ENCODE results near the gene PLXNC1. TPM values are rescaled to one million over a fixed set of nuclear protein-coding genes. Genes with fewer than 3 reads are reported as not detected.
A peak's percentile ranks its signal among the peaks of the same experiment; 100 is the strongest.

Gene PLXNC1
- total RNA-seq, 1 donor from 2014 or later: 28.0 TPM

DNA sequence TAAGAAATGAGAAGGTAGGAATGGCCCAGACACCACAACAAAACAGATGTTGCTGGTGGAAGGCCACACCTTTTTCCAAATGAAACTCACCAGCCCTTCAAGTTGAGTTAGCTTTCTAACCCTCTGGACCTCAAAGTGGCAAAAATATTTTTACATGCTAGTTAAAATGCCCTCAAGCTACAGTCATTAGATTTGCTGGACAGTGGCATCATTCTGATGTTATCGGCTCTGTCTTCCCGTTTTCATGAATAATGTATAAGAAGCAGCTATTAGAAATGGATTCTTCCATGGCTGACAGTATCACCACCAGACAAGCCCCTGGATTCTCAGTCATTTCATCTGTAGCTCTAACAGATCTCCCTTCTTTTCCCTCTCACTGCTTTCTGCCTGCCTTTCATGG, 37.1 kb upstream of the PLXNC1 start:
- Histone ChIP-seq H3K27ac (no peak overlapping the region), H3K4me1 (peaks cover 4% of the 10 kb centered on the region), H3K27me3 (ENCODE audit: low read depth) (peaks cover 5% of the 10 kb centered on the region), H3K4me3 (no peak overlapping the region), H3K9me3 (no peaks in the 10 kb centered on the region), H3K36me3 (no peaks in the 10 kb centered on the region)
- DNase-seq (no peak), ATAC-seq (no peak)
- TF ChIP-seq, protein P1, sequence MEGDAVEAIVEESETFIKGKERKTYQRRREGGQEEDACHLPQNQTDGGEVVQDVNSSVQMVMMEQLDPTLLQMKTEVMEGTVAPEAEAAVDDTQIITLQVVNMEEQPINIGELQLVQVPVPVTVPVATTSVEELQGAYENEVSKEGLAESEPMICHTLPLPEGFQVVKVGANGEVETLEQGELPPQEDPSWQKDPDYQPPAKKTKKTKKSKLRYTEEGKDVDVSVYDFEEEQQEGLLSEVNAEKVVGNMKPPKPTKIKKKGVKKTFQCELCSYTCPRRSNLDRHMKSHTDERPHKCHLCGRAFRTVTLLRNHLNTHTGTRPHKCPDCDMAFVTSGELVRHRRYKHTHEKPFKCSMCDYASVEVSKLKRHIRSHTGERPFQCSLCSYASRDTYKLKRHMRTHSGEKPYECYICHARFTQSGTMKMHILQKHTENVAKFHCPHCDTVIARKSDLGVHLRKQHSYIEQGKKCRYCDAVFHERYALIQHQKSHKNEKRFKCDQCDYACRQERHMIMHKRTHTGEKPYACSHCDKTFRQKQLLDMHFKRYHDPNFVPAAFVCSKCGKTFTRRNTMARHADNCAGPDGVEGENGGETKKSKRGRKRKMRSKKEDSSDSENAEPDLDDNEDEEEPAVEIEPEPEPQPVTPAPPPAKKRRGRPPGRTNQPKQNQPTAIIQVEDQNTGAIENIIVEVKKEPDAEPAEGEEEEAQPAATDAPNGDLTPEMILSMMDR (IDR thresholded peaks at IDR 0.05): no peak
- intact Hi-C loops (cut with DNase I): no loop called here

DNA sequence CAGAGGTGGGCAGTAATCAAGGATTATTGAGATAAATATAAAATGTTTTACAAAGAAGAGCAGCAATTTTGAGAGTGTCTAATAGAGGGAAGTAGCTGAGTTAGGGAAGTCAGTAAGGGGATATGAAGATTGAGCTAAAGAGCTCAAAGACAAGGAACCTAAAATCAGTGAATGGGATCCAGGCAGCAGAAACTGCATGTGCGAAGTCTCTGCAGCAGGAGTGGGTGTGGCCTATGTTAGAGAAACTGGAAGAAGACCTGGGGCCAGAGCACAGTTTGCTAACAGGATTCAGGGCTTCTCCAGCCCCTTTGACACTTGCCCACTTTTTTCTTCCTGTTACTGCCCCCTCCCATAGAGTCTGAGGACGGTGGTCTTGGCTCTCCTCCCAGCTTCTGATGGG, 36.3 kb upstream of the PLXNC1 start:
- DNase-seq (no peak), ATAC-seq (peak; percentile 44 to 68)
- Histone ChIP-seq H3K4me1 (peaks cover 4% of the 10 kb centered on the region), H3K9me3 (no peaks in the 10 kb centered on the region), H3K27me3 (ENCODE audit: low read depth) (peaks cover 5% of the 10 kb centered on the region), H3K27ac (no peak overlapping the region), H3K36me3 (no peaks in the 10 kb centered on the region), H3K4me3 (no peak overlapping the region)
- TF ChIP-seq, protein P1 (IDR thresholded peaks at IDR 0.05): no peak
- intact Hi-C loops (cut with DNase I): no loop called here

DNA sequence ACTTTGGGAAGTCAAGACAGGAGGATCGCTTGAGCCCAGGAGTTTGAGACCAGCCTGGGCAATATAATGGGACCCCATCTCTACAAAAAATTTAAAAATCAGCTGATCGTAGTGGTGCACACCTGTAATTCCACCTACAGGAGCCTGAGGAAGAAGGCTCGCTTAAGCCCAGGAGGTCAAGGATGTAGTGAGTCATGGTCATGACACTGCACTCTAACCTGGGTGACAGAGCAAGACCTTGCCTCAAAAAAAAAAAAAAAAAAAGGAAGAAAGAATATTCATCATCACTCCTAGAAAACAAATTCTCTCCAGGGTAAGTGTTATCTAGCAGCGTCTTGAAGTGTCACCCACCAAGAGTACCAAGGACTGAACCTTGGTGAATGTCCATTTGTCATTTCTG, 34.2 kb upstream of the PLXNC1 start:
- H3K27me3 ChIP-seq (ENCODE audit: low read depth): no peaks in the 10 kb centered on the region
- no peak overlapping the region for H3K4me3 ChIP-seq
- TF ChIP-seq, protein P1 (IDR thresholded peaks at IDR 0.05): no peak
- H3K27ac ChIP-seq: no peak overlapping the region
- H3K9me3 ChIP-seq: no peaks in the 10 kb centered on the region
- ATAC-seq (no peak), DNase-seq (no peak)
- peaks cover 4% of the 10 kb centered on the region for H3K4me1 ChIP-seq
- no peaks in the 10 kb centered on the region for H3K36me3 ChIP-seq
- intact Hi-C loops (cut with DNase I): no loop called here

GRCh38 chr12:94116191-94116590, 32.2 kb upstream of the PLXNC1 start:
- peaks cover 4% of the 10 kb centered on the region for H3K4me1 ChIP-seq
- no peak overlapping the region for H3K27ac ChIP-seq
- no peaks in the 10 kb centered on the region for H3K36me3 ChIP-seq
- no peak for DNase-seq
- intact Hi-C loops (cut with DNase I): no loop called here
- no peak for ATAC-seq
- H3K9me3 ChIP-seq: no peaks in the 10 kb centered on the region
- no peaks in the 10 kb centered on the region for H3K27me3 ChIP-seq (ENCODE audit: low read depth)
- no peak overlapping the region for H3K4me3 ChIP-seq
- TF ChIP-seq, protein P1 (IDR thresholded peaks at IDR 0.05): no peak

GRCh38 chr12:94121886-94122285, 26.5 kb upstream of the PLXNC1 start:
- DNase-seq: no peak
- Histone ChIP-seq H3K27ac (no peak overlapping the region), H3K27me3 (ENCODE audit: low read depth) (no peaks in the 10 kb centered on the region), H3K4me3 (no peak overlapping the region), H3K9me3 (no peaks in the 10 kb centered on the region), H3K36me3 (no peaks in the 10 kb centered on the region), H3K4me1 (peaks cover 14% of the 10 kb centered on the region)
- TF ChIP-seq, protein P1 (IDR thresholded peaks at IDR 0.05): no peak
- intact Hi-C loops (cut with DNase I): no loop called here
- no peak for ATAC-seq

GRCh38 chr12:94122591-94122990, 25.8 kb upstream of the PLXNC1 start:
- TF ChIP-seq, protein P1 (IDR thresholded peaks at IDR 0.05): no peak
- no peak overlapping the region for H3K27ac ChIP-seq
- H3K36me3 ChIP-seq: no peaks in the 10 kb centered on the region
- no peak overlapping the region for H3K4me3 ChIP-seq
- H3K27me3 ChIP-seq (ENCODE audit: low read depth): no peaks in the 10 kb centered on the region
- H3K4me1 ChIP-seq: peaks cover 14% of the 10 kb centered on the region
- ATAC-seq: no peak
- DNase-seq: no peak
- intact Hi-C loops (cut with DNase I): no loop called here
- H3K9me3 ChIP-seq: no peaks in the 10 kb centered on the region
